Stimulated activated memory B cell treated with anti-CD40 and anti-IgM and Interleukin-4, amounts not matched to agents 10 μg/mL and 1 μg/mL and 100 μg/mL, for 72 hours (primary cell): ENCODE results near the gene LNPK.
"Not testable (repeated sequence)": the region's sequence is repeated elsewhere in the genome, so short reads cannot be mapped to it uniquely, and the experiment has no call there.

Experiments used
- ATAC-seq: fragments of 150-1000 bp; cut with Tn5 transposase; 2 replicates; pipeline ENCODE4 v1.10.0; 2021
- H3K27ac Mint-ChIP-seq: one replicate; pipeline ENCODE4 v1.8.0; 2022; ENCODE audit warnings: mild to moderate bottlenecking, mixed read lengths
- H3K27me3 Mint-ChIP-seq: one replicate; pipeline ENCODE4 v1.8.0; 2022; ENCODE audit warnings: mixed read lengths
- H3K36me3 Mint-ChIP-seq: one replicate; pipeline ENCODE4 v1.8.0; 2022; ENCODE audit warnings: mixed read lengths
- H3K4me1 Mint-ChIP-seq: one replicate; pipeline ENCODE4 v1.8.0; 2022; ENCODE audit warnings: mixed read lengths
- H3K4me3 Mint-ChIP-seq: one replicate; pipeline ENCODE4 v1.8.0; 2022; ENCODE audit warnings: mild to moderate bottlenecking, moderate library complexity, mixed read lengths
- H3K9me3 Mint-ChIP-seq: one replicate; pipeline ENCODE4 v1.8.0; 2022; ENCODE audit warnings: mixed read lengths

The LNPK gene

GRCh38 chr2:175895957-175896356, 106.1 kb downstream of the LNPK start:
- H3K4me3 Mint-ChIP-seq, H3K9me3 Mint-ChIP-seq, H3K27me3 Mint-ChIP-seq, H3K27ac Mint-ChIP-seq, ATAC-seq, H3K4me1 Mint-ChIP-seq, H3K36me3 Mint-ChIP-seq: not testable (repeated sequence)

DNA sequence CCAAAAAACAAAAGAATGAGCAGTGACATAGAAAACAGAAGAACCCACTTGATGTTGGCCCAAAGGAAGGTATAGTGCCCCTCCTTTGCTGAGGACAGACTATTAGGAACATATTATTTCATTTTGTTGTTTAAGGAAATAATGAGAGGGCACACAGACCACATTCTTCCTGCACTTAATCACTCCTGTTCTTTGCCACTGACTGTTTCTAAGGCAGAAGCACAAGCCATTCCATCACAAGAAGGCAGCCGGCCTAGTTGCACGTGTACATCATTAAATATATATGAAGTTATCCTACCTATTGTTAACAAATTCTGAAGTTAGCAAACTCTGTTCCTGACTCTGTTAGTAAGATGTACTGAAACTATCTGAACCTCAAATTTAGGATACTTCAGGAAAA, 110.0 kb downstream of the LNPK start:
- no peak overlapping the region for H3K4me3 Mint-ChIP-seq
- peaks cover 11% of the 10 kb centered on the region for H3K27me3 Mint-ChIP-seq
- H3K4me1 Mint-ChIP-seq: no peaks in the 10 kb centered on the region
- no peak for ATAC-seq
- H3K27ac Mint-ChIP-seq: no peak overlapping the region
- peaks cover 7% of the 10 kb centered on the region for H3K9me3 Mint-ChIP-seq
- H3K36me3 Mint-ChIP-seq: no peaks in the 10 kb centered on the region

DNA sequence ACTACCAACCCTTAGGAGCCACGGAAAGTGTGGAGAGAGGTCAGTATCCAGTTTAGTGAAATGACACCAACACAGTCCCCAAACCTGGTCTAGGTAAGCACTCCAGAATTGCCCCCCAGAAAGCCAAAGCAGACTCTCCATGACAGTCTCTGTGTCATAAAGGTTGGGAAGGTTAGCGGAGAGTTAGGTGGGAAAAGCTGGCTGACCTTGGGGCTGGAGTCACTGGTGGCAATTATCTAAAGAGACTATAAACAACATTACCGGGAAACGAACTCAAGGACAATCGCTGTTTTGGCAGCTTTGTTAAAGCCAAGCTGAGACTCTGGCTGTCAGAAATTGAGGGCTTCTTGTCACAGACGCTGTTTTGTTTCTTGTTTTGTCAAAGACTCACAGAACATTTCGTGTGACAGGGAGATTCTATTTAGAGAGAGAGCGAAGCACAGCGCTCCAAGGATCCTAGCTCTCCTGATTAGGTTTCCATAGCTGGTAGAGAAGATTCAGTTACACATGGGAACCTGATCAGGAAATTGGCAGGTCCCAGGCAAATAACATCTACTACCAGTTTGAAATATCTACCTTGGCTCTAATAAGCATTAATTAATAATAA, 111.3 kb downstream of the LNPK start:
- H3K9me3 Mint-ChIP-seq: peaks cover 7% of the 10 kb centered on the region
- H3K4me1 Mint-ChIP-seq: no peaks in the 10 kb centered on the region
- no peak overlapping the region for H3K27ac Mint-ChIP-seq
- no peak for ATAC-seq
- peaks cover 11% of the 10 kb centered on the region for H3K27me3 Mint-ChIP-seq
- no peak overlapping the region for H3K4me3 Mint-ChIP-seq
- H3K36me3 Mint-ChIP-seq: no peaks in the 10 kb centered on the region

DNA sequence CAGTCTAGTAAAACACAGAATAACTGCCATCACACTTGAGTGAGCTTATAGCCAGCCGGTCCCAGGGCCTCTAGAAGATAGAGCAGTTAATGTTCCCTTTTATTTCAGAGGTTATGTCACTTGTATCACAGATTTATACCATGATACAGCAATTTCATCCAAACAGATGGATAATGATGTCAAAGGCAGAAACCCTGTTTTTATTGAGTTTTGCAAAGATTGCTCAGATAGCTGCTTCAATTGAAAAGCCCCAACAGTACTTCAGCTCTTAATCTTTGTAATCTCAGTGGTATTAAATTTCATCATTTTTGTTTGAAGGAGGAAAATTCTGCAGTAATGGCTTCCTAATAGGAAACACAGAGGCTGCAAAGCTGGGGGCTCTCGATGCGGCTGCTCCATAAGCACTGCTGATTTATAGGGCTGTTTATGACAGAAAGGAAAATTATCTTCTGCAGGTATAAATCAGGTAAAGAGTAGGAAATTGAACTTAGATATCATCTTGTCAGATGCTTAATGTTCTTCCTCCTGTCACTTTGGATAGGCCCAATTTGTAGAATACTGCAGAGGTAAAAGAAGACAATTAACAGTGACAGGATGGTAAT, 112.3 kb downstream of the LNPK start:
- Mint-ChIP-seq H3K9me3 (peaks cover 2% of the 10 kb centered on the region), H3K4me3 (no peak overlapping the region), H3K27me3 (peaks cover 11% of the 10 kb centered on the region), H3K4me1 (no peaks in the 10 kb centered on the region), H3K27ac (no peak overlapping the region), H3K36me3 (no peaks in the 10 kb centered on the region)
- no peak for ATAC-seq

- Mint-ChIP-seq H3K36me3 (no peaks in the 10 kb centered on the region), H3K4me1 (no peaks in the 10 kb centered on the region), H3K4me3 (no peak overlapping the region)
These were observed 114.3 kb downstream of the LNPK start for GRCh38 chr2:175887776-175888175.

GRCh38 chr2:175884697-175885393, 117.2 kb downstream of the LNPK start:
- Mint-ChIP-seq H3K36me3 (no peaks in the 10 kb centered on the region), H3K4me1 (no peaks in the 10 kb centered on the region)
- no peak for ATAC-seq

More at GRCh38 chr2:175887776-175888175, 114.3 kb downstream of the LNPK start:
- no peak for ATAC-seq
- H3K27ac Mint-ChIP-seq: no peak overlapping the region
- H3K9me3 Mint-ChIP-seq: no peaks in the 10 kb centered on the region
- peaks cover 26% of the 10 kb centered on the region for H3K27me3 Mint-ChIP-seq

DNA sequence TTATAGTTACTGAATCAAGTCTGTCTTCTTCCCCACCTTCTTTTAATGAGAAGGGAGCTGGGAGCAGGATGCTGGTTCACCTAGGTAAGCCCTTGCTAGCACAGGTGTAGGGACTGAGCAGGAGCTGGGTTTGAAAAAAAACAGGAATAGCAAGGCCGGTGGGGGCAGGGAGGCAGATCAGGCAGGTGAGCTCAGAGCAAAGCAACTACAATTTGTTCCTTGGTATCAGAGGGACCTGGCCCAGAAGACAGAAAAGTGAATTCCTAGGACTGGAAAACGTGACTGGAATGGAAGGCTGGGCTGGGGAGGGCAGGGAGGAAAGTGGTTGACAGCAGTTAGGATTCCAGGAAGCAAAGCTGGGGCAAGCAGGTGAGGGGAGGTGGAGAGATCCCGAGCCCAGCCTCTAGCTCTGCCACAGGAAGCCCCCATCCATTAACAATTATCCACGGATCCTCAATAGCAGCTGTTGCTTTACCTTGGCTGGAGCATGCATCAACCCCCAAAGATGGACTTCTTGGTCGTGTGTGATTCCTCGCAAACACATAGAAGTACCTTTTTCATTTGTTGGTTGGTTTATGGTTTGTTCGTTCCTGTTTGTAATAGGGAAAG, 118.4 kb downstream of the LNPK start:
- ATAC-seq: no peak
- Mint-ChIP-seq H3K27me3 (peaks cover 26% of the 10 kb centered on the region), H3K9me3 (no peaks in the 10 kb centered on the region), H3K27ac (no peak overlapping the region), H3K36me3 (no peaks in the 10 kb centered on the region), H3K4me1 (no peaks in the 10 kb centered on the region), H3K4me3 (no peak overlapping the region)

More at GRCh38 chr2:175884697-175885393, 117.2 kb downstream of the LNPK start:
- H3K9me3 Mint-ChIP-seq: no peaks in the 10 kb centered on the region
- H3K27ac Mint-ChIP-seq: no peak overlapping the region
- no peak overlapping the region for H3K4me3 Mint-ChIP-seq
- peaks cover 26% of the 10 kb centered on the region for H3K27me3 Mint-ChIP-seq

- Mint-ChIP-seq H3K36me3 (no peaks in the 10 kb centered on the region), H3K27ac (no peak overlapping the region), H3K4me3 (no peak overlapping the region), H3K27me3 (peaks cover 15% of the 10 kb centered on the region), H3K4me1 (no peaks in the 10 kb centered on the region), H3K9me3 (no peaks in the 10 kb centered on the region)
- no peak for ATAC-seq
These were observed 122.4 kb downstream of the LNPK start for GRCh38 chr2:175879679-175880078.

- no peak for ATAC-seq
- no peak overlapping the region for H3K27ac Mint-ChIP-seq
- no peaks in the 10 kb centered on the region for H3K27me3 Mint-ChIP-seq
- H3K4me1 Mint-ChIP-seq: no peaks in the 10 kb centered on the region
- no peaks in the 10 kb centered on the region for H3K36me3 Mint-ChIP-seq
- H3K9me3 Mint-ChIP-seq: no peaks in the 10 kb centered on the region
- H3K4me3 Mint-ChIP-seq: no peak overlapping the region
These were observed 124.1 kb downstream of the LNPK start for GRCh38 chr2:175877845-175878544.

DNA sequence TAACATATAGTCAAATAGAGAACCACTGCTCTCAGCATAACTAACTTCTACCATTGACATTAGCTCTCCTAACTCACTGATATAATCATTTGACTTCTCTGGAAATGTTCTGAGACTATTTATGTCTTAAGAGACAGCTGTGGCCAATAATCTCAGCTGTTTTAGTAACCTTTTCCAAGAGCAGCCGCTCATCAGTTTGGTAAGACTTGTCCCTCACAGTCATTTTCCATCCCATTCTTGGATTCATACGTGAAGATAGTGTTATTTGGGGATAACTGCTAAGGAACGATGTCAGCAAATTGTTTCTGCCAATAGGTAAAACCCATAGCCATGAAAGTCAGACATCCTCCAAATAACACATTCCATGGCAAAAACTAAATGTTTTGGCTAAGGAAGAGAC, 127.8 kb downstream of the LNPK start:
- no peaks in the 10 kb centered on the region for H3K27me3 Mint-ChIP-seq
- no peaks in the 10 kb centered on the region for H3K36me3 Mint-ChIP-seq
- no peak for ATAC-seq

More for the DNA sequence above, 127.8 kb downstream of the LNPK start:
- Mint-ChIP-seq H3K9me3 (no peaks in the 10 kb centered on the region), H3K27ac (no peak overlapping the region), H3K4me1 (no peaks in the 10 kb centered on the region), H3K4me3 (no peak overlapping the region)
